B cell (primary cell): Measurements from ENCODE around the gene TMEM97.

Experiments used
- CTCF ChIP-seq: fragments of 200-600 bp; IDR thresholded peaks from one replicate; pipeline ENCODE4 v1.8.0; 2022; ENCODE audit warnings: antibody characterized with exemption, mild to moderate bottlenecking
- EZH2 ChIP-seq: IDR thresholded peaks from 2 replicates; pipeline ENCODE4 v1.6.1; 2012; ENCODE audit warnings: borderline replicate concordance, low read depth, mild to moderate bottlenecking, moderate library complexity, low read length; ENCODE audit not compliant: insufficient read depth, poor library complexity, severe bottlenecking

GRCh38 chr17:28328325-28328724 lies 9.3 kb downstream of the TMEM97 start:
- TF ChIP-seq CTCF: no peak
- no peak for TF ChIP-seq EZH2
